Aorta (tissue), 4 donors: ENCODE data around the gene PLD6. TPM values are rescaled to one million over a fixed set of nuclear protein-coding genes. Genes with fewer than 3 reads are reported as not detected.

Experiments
- polyA plus RNA-seq, 2 donors: library from polyadenylated mRNA; stranded (reverse); fragments of 200-250 nt; gene quantifications; one replicate each; pipeline ENCODE4 v1.2.3, GENCODE V29; 2013
- total RNA-seq, 2 donors: library from RNA; stranded (reverse); fragmentation: NEBNext Ultra II Directional; extraction: Animal tissue kit (Norgen Biotek cat#: 25700); gene quantifications; one replicate each; pipeline ENCODE4 v1.2.1, GENCODE V29; 2021
- donor health status: healthy with polysubstance abuse.
- donor health status: Bipolar disorder and iron deficiency.
- donor health status: DM: no; HTN: no; CAD: no.
- donor health status: DM: yes; HTN: yes; CAD: no.

The PLD6 gene
- total and polyA plus RNA-seq, 4 donors: 0.13 to 2.1 (median 1.5) TPM

Other genes with a start within 250 kb of the PLD6 start
- gene TNFRSF13B, start 234.2 kb downstream of the PLD6 start, total RNA-seq: not detected
- not detected for gene TNFRSF13B, start 234.2 kb downstream of the PLD6 start, polyA plus RNA-seq
- gene MPRIP, start 163.9 kb downstream of the PLD6 start, total RNA-seq: 100 to 1,000 TPM; 361 to 519 TPM
- 100 to 1,000 TPM in 1 of 2 donors, 10 to 100 TPM in 1; 97.8 to 241 TPM for gene MPRIP, start 163.9 kb downstream of the PLD6 start, polyA plus RNA-seq
- 10 to 100 TPM; 53.4 to 81.8 TPM for gene FLCN, start 30.8 kb upstream of the PLD6 start, total RNA-seq
- 10 to 100 TPM; 12.5 to 85.0 TPM for gene FLCN, start 30.8 kb upstream of the PLD6 start, polyA plus RNA-seq
- 10 to 100 TPM; 39.2 to 40.3 TPM for gene COPS3, start 74.9 kb upstream of the PLD6 start, total RNA-seq
- gene COPS3, start 74.9 kb upstream of the PLD6 start, polyA plus RNA-seq: 10 to 100 TPM; 32.5 to 39.3 TPM
- gene NT5M, start 97.0 kb upstream of the PLD6 start, total RNA-seq: 1 to 10 TPM; 1.2 to 2.2 TPM
- gene NT5M, start 97.0 kb upstream of the PLD6 start, polyA plus RNA-seq: 1 to 10 TPM in 1 of 2 donors, not detected in 1; 1.6 TPM